ENCODE measurements around the gene TEAD3. TPM values are rescaled to one million over a fixed set of nuclear protein-coding genes. Genes with fewer than 3 reads are reported as not detected.

TEAD3 gene
- total and polyA plus RNA-seq, 10 of the 15 experiments (the other 5 are each of a cell fraction or from before 2014, with no cell fraction given), result 0.02 to 0.28 (median 0.18) TPM; not detected in 5

DNA sequence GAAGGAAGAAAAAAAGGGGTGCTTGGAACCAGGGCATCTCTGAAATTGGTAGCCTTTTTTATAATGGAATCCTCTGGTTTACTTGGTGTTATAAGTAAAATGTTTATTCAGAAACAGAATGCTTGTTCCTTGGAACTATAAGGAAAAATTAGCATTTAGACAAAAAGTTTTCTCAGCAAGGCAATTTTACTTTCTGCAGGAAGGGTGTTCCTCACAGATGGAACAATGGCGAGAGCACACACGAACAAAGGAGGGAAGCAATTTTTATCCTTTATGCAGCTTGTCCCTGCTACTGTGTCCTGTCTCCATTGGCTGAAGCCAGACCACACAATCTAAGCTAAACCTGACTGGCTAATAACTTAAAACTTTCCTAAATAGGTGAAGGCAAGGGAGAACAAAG lies 67.4 kb downstream of the TEAD3 start:
- Histone ChIP-seq H3K9me3 (replicated peaks; ENCODE audit: control insufficient read depth, insufficient read depth, low read length) (peaks cover 15% of the 10 kb centered on the region; the same call in 2 of the 3 replicates), H4K20me1 (ENCODE audit: control insufficient read depth, insufficient read depth) (no peaks in the 10 kb centered on the region), H3K9ac (ENCODE audit: control insufficient read depth, insufficient read depth, low read length) (no peak overlapping the region), H3K27ac (ENCODE audit: control insufficient read depth, insufficient read depth) (no peak overlapping the region), H3K27me3 (replicated peaks in 1 of 2; ENCODE audit: control insufficient read depth in 2 of 2, insufficient read depth in 2 of 2, low read length in 1 of 2) (no peaks in the 10 kb centered on the region), H2AFZ (ENCODE audit: control insufficient read depth, low read depth, low read length) (no peak overlapping the region), H3K4me3 (no peak overlapping the region), H3K36me3 (ENCODE audit: control insufficient read depth in 2 of 2, insufficient read depth in 2 of 2, low read length in 1 of 2) (peaks cover 0 to 6% of the 10 kb centered on the region in 2 experiments; a peak in 3 of 4 replicates), H3K4me2 (ENCODE audit: control insufficient read depth, insufficient read depth) (no peak overlapping the region), H3K4me1 (ENCODE audit: control insufficient read depth, insufficient read depth, low read length) (peaks cover 7% of the 10 kb centered on the region), H3K79me2 (ENCODE audit: control insufficient read depth, insufficient read depth, low read length) (no peaks in the 10 kb centered on the region)
- no TSS peak for BruUV-seq (replicated peaks)
- in situ Hi-C loops (cut with MboI) (no loop called here), intact Hi-C loops (cut with micrococcal nuclease; ENCODE audit: unreplicated experiment) (no loop called here)
- TF ChIP-seq POLR2AphosphoS2 (IDR thresholded peaks at IDR 0.05; ENCODE audit: low read depth, low read length), result no peak
- TF ChIP-seq IKZF1 (conservative IDR thresholded peaks at IDR 0.05), result no peak
- TF ChIP-seq EGR1 (IDR thresholded peaks at IDR 0.05; ENCODE audit: borderline replicate concordance in 1 of 2, low read depth in 2 of 2, low read length in 2 of 2), result no peak
- TF ChIP-seq, protein P1, sequence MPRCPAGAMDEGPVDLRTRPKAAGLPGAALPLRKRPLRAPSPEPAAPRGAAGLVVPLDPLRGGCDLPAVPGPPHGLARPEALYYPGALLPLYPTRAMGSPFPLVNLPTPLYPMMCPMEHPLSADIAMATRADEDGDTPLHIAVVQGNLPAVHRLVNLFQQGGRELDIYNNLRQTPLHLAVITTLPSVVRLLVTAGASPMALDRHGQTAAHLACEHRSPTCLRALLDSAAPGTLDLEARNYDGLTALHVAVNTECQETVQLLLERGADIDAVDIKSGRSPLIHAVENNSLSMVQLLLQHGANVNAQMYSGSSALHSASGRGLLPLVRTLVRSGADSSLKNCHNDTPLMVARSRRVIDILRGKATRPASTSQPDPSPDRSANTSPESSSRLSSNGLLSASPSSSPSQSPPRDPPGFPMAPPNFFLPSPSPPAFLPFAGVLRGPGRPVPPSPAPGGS (IDR thresholded peaks at IDR 0.05; ENCODE audit: borderline replicate concordance, insufficient read depth, low read depth, low read length, poor library complexity, severe bottlenecking), result no peak
- TF ChIP-seq ZNF207 (IDR thresholded peaks at IDR 0.05; ENCODE audit: borderline replicate concordance), result no peak
- TF ChIP-seq FOS (IDR thresholded peaks at IDR 0.05; ENCODE audit: borderline replicate concordance, extremely low read depth, insufficient read length), result no peak
- 0 out of 2 replicates have a peak, but pooled peaks have one; percentile 50 for TF ChIP-seq CBX5 (IDR thresholded peaks at IDR 0.05; ENCODE audit: low read depth)
- FAIRE-seq (no peak), ATAC-seq (no peak), DNase-seq (ENCODE audit: low read depth, low spot score) (no peak)
- RAD21 ChIA-PET (ENCODE audit: unreplicated experiment), result no interaction called here
- SMC1A ChIA-PET (ENCODE audit: uncharacterized antibody, unreplicated experiment), result no interaction called here
- CTCF ChIA-PET, result no interaction called here
- POLR2A ChIA-PET, result no interaction called here
- WGBS (ENCODE audit: insufficient coverage, insufficient replicate concordance, low lambda C conversion rate, missing lambda C conversion rate), result 92% methylated on average over 2 of the region's 2 CpGs

All from GM12878 (cell line).